HepG2 (cell line): ENCODE measurements around the gene CCDC116. TPM values are rescaled to one million over a fixed set of nuclear protein-coding genes. Genes with fewer than 3 reads are reported as not detected.

ENCODE experiments used
- ATAC-seq: fragments of 200-7000 bp; cut with Tn5 transposase; 3 replicates; pipeline ENCODE4 v1.9.1; 2020; ENCODE audit warnings: mild to moderate bottlenecking, moderate library complexity
- BruUV-seq: library from RNA; stranded (reverse); fragments of 400-500 nt; replicated peaks from 2 replicates; lab custom pipeline; 2021; lab: Mats Ljungman, UMichigan
- CTCF ChIA-PET: fragments of 300-600 bp; formaldehyde crosslinking; extraction: SDS; loops from one replicate; lab custom pipeline; 2021; ENCODE audit warnings: low total read pairs, inconsistent platforms, low intra/inter-chr PET ratio; lab: Yijun Ruan, JAX
- POLR2A ChIA-PET: fragments of 350-600 bp; sonication (Branson Sonifier 250); formaldehyde crosslinking; loops from one replicate; lab custom pipeline; 2020; ENCODE audit warnings: antibody characterized with exemption, inconsistent platforms; lab: Yijun Ruan, JAX
- DNase-seq: peaks from one replicate; pipeline ENCODE4 v3.0.0-alpha.2; 2015; ENCODE audit warnings: low spot score
- FAIRE-seq: peaks from 3 replicates; lab custom pipeline; 2011; peaks lifted over from hg19 to GRCh38; lab: Jason Lieb, UNC
- H2AFZ ChIP-seq: one replicate; pipeline ENCODE4 v1.6.1; 2011; ENCODE audit warnings: low read length, inconsistent platforms
- H3K27ac ChIP-seq: fragments of 300-600 bp; 3 replicates; pipeline ENCODE4 v1.8.0; 2011; ENCODE audit warnings: mixed run types, mild to moderate bottlenecking, mixed read lengths, low read length, inconsistent platforms; ENCODE audit not compliant: insufficient read depth; ENCODE audit errors: extremely low read length
- H3K27me3 ChIP-seq, 2 experiments: fragments of 200-600 bp in 1 of 2; 2 replicates in 1 of 2; 3 replicates in 1 of 2; pipeline versions ENCODE4 v1.6.0 to v1.8.0; 2011; ENCODE audit warnings: low read length in 2 of 2, mild to moderate bottlenecking in 2 of 2, moderate library complexity in 2 of 2, inconsistent platforms in 1 of 2; ENCODE audit not compliant: insufficient read depth in 2 of 2, control insufficient read depth in 1 of 2
- H3K36me3 ChIP-seq, 2 experiments: fragments of 200-600 bp in 1 of 2; replicated peaks in 1 of 2; 2 replicates in 1 of 2; 3 replicates in 1 of 2; pipeline versions ENCODE4 v1.5.1 to v1.8.0; 2011; ENCODE audit warnings: low read length in 2 of 2, inconsistent platforms in 1 of 2; ENCODE audit not compliant: insufficient read depth in 2 of 2, control insufficient read depth in 1 of 2
- H3K4me1 ChIP-seq: 2 replicates; pipeline ENCODE4 v1.5.1; 2012; ENCODE audit warnings: low read length, inconsistent platforms; ENCODE audit not compliant: insufficient read depth
- H3K4me2 ChIP-seq: 2 replicates; pipeline ENCODE4 v1.6.0; 2011; ENCODE audit warnings: low read depth, low read length, inconsistent platforms
- H3K4me3 ChIP-seq, 3 experiments: fragments of 200-600 bp in 1 of 3; sonication (generic), shearing (Covaris generic) in 1 of 3; replicated peaks in 1 of 3; 2 replicates each; pipeline ENCODE4 v1.5.1; 2011 to 2016; ENCODE audit warnings: low read length in 3 of 3, inconsistent platforms in 2 of 3, low read depth in 2 of 3, mild to moderate bottlenecking in 2 of 3, control low read depth in 1 of 3, mixed read lengths in 1 of 3; ENCODE audit not compliant: insufficient read depth in 1 of 3
- H3K79me2 ChIP-seq: one replicate; pipeline ENCODE4 v1.6.1; 2011; ENCODE audit warnings: low read length, inconsistent platforms; ENCODE audit not compliant: insufficient read depth
- H3K9ac ChIP-seq: 2 replicates; pipeline ENCODE4 v1.6.0; 2011; ENCODE audit warnings: mild to moderate bottlenecking, low read depth, low read length, inconsistent platforms; ENCODE audit not compliant: insufficient read depth
- H3K9me3 ChIP-seq: 2 replicates; pipeline ENCODE4 v1.5.1; 2012; ENCODE audit warnings: mild to moderate bottlenecking, low read length
- H4K20me1 ChIP-seq: 2 replicates; pipeline ENCODE4 v1.6.0; 2011; ENCODE audit warnings: inconsistent platforms, mild to moderate bottlenecking, low read length, moderate library complexity; ENCODE audit not compliant: insufficient read depth
- ELF3 ChIP-seq: IDR thresholded peaks from 2 replicates; pipeline ENCODE4 v1.6.1; 2016; ENCODE audit warnings: missing genetic modification reagents, missing compliant biosample characterization
- FOXA1 ChIP-seq, 2 experiments: fragments of 450-650 bp in 1 of 2; sonication (generic) in 1 of 2; formaldehyde crosslinking in 1 of 2; IDR thresholded peaks; 2 replicates each; pipeline versions ENCODE4 v1.4.0 to v1.6.1; 2016 to 2020; ENCODE audit warnings: missing genetic modification reagents in 1 of 2
- IRX3 ChIP-seq: sonication (generic); formaldehyde crosslinking; IDR thresholded peaks from 2 replicates; pipeline ENCODE4 v1.8.1; 2023; ENCODE audit warnings: mild to moderate bottlenecking, low read depth, missing genetic modification reagents, borderline replicate concordance
- KLF16 ChIP-seq, 2 experiments: sonication (generic) in 1 of 2; formaldehyde crosslinking in 1 of 2; IDR thresholded peaks; 2 replicates each; pipeline versions ENCODE4 v1.6.1 to v1.8.0; 2016 to 2023; ENCODE audit warnings: missing genetic modification reagents in 2 of 2, missing compliant biosample characterization in 1 of 2
- SPEN ChIP-seq: sonication (generic); formaldehyde crosslinking; IDR thresholded peaks from 2 replicates; pipeline ENCODE4 v1.5.1; 2020; ENCODE audit warnings: low read depth, mild to moderate bottlenecking, missing genetic modification reagents
- ZFYVE20 ChIP-seq: sonication (generic); formaldehyde crosslinking; IDR thresholded peaks from 2 replicates; pipeline ENCODE4 v1.8.0; 2023; ENCODE audit warnings: low read depth, mild to moderate bottlenecking, moderate library complexity, missing genetic modification reagents, borderline replicate concordance
- ZNF143 ChIP-seq: sonication (generic); formaldehyde crosslinking; IDR thresholded peaks from 2 replicates; pipeline ENCODE4 v1.4.0; 2020; ENCODE audit warnings: missing genetic modification reagents
- ZNF205 ChIP-seq: IDR thresholded peaks from 2 replicates; pipeline ENCODE4 v1.6.1; 2018; ENCODE audit warnings: missing biosample characterization, missing genetic modification reagents
- ZNF230 ChIP-seq: sonication (generic); formaldehyde crosslinking; IDR thresholded peaks from 2 replicates; pipeline ENCODE4 v1.4.0; 2020; ENCODE audit warnings: mild to moderate bottlenecking, missing genetic modification reagents
- ZNF326 ChIP-seq: sonication (generic); formaldehyde crosslinking; IDR thresholded peaks from 2 replicates; pipeline ENCODE4 v1.4.0; 2020; ENCODE audit warnings: missing genetic modification reagents, borderline replicate concordance
- ZNF329 ChIP-seq: sonication (generic); formaldehyde crosslinking; IDR thresholded peaks from 2 replicates; pipeline ENCODE4 v1.9.0; 2021; ENCODE audit warnings: low read depth, mild to moderate bottlenecking, missing genetic modification reagents
- ZNF781 ChIP-seq: sonication (generic); formaldehyde crosslinking; IDR thresholded peaks from 2 replicates; pipeline ENCODE4 v1.5.1; 2020; ENCODE audit warnings: borderline replicate concordance, mild to moderate bottlenecking, missing genetic modification reagents; ENCODE audit errors: not compliant biosample characterization
- ZSCAN30 ChIP-seq: sonication (generic); formaldehyde crosslinking; IDR thresholded peaks from 2 replicates; pipeline ENCODE4 v1.5.0; 2020; ENCODE audit warnings: mild to moderate bottlenecking, missing genetic modification reagents
- WGBS: methylation state at CpG from one replicate; pipeline ENCODE4 v1.1.6; 2017; ENCODE audit warnings: low lambda C conversion rate; 5-methylcytosine and 5-hydroxymethylcytosine counted together
- in situ Hi-C: cut with HindIII; loops from 2 replicates; pipeline ENCODE4 v1.10.0; 2017; ENCODE audit warnings: low pct_unique_long_range_greater_than_20kb; ENCODE audit not compliant: extremely low pct_ligation_motif_present
- intact Hi-C: fragments of 100-400 bp; cut with micrococcal nuclease; formaldehyde crosslinking; loops from one replicate; pipeline ENCODE4 v1.10.0; 2022; ENCODE audit not compliant: unreplicated experiment
- polyA plus RNA-seq, 8 experiments: library from polyadenylated mRNA; depleted of rRNA in 3 of 8; stranded (reverse) in 7 of 8; unstranded in 1 of 8; fragments of >200 nt; fragmentation: Illumina TruSeq in 4 of 8; extraction: Trizol in 4 of 8; gene quantifications; 2 replicates each; pipeline versions ENCODE4 v1.2.1 to v1.2.3, GENCODE V29; 2011 to 2016; ENCODE audit warnings: low read depth in 4 of 8, missing spikeins in 1 of 8, mixed read lengths in 1 of 8; ENCODE audit not compliant: insufficient read depth in 1 of 8
- total RNA-seq, 5 experiments: library from RNA; depleted of rRNA; stranded (reverse); fragments of >200 nt; fragmentation: Illumina TruSeq; extraction: Trizol; gene quantifications; 2 replicates each; pipeline ENCODE4 v1.2.3, GENCODE V29; 2016; ENCODE audit warnings: low read depth in 1 of 5
- TF ChIP-seq, protein P1 (sequence below): sonication (generic); formaldehyde crosslinking; IDR thresholded peaks from 2 replicates; pipeline ENCODE4 v1.4.0; 2020; ENCODE audit warnings: missing genetic modification reagents
- TF ChIP-seq, protein P2 (sequence below): sonication (generic); formaldehyde crosslinking; IDR thresholded peaks from 2 replicates; pipeline ENCODE4 v1.4.0; 2020; ENCODE audit warnings: mild to moderate bottlenecking, missing genetic modification reagents
- TF ChIP-seq, protein P3 (sequence below): sonication (generic); formaldehyde crosslinking; IDR thresholded peaks from 2 replicates; pipeline ENCODE4 v1.5.0; 2020; ENCODE audit warnings: missing genetic modification reagents, mild to moderate bottlenecking, borderline replicate concordance

CCDC116 gene
- total and polyA plus RNA-seq, 2 of the 13 experiments (the other 11 are each of a cell fraction or from before 2014, with no cell fraction given): 0.15 to 0.33 TPM

GRCh38 chr22:21682385-21683175, 50.0 kb downstream of the CCDC116 start:
- intact Hi-C loops: no loop called here
- ATAC-seq (no peak), DNase-seq (no peak), FAIRE-seq (no peak)
- no peak overlapping the region for H3K27ac ChIP-seq
- ChIA-PET CTCF (no interaction called here), POLR2A (no interaction called here)
- H3K9ac ChIP-seq: no peak overlapping the region
- H3K4me3 ChIP-seq: no peak overlapping the region
- no peaks in the 10 kb centered on the region for H3K9me3 ChIP-seq
- no peak for TF ChIP-seq ZSCAN30 (CRISPR knock-in tag)
- TF ChIP-seq SPEN: no peak
- no peak for TF ChIP-seq ZNF230 (CRISPR knock-in tag)
- no peak for TF ChIP-seq ZNF329 (CRISPR knock-in tag)
- no peak for TF ChIP-seq ELF3 (CRISPR knock-in tag)
- TF ChIP-seq, protein P1, sequence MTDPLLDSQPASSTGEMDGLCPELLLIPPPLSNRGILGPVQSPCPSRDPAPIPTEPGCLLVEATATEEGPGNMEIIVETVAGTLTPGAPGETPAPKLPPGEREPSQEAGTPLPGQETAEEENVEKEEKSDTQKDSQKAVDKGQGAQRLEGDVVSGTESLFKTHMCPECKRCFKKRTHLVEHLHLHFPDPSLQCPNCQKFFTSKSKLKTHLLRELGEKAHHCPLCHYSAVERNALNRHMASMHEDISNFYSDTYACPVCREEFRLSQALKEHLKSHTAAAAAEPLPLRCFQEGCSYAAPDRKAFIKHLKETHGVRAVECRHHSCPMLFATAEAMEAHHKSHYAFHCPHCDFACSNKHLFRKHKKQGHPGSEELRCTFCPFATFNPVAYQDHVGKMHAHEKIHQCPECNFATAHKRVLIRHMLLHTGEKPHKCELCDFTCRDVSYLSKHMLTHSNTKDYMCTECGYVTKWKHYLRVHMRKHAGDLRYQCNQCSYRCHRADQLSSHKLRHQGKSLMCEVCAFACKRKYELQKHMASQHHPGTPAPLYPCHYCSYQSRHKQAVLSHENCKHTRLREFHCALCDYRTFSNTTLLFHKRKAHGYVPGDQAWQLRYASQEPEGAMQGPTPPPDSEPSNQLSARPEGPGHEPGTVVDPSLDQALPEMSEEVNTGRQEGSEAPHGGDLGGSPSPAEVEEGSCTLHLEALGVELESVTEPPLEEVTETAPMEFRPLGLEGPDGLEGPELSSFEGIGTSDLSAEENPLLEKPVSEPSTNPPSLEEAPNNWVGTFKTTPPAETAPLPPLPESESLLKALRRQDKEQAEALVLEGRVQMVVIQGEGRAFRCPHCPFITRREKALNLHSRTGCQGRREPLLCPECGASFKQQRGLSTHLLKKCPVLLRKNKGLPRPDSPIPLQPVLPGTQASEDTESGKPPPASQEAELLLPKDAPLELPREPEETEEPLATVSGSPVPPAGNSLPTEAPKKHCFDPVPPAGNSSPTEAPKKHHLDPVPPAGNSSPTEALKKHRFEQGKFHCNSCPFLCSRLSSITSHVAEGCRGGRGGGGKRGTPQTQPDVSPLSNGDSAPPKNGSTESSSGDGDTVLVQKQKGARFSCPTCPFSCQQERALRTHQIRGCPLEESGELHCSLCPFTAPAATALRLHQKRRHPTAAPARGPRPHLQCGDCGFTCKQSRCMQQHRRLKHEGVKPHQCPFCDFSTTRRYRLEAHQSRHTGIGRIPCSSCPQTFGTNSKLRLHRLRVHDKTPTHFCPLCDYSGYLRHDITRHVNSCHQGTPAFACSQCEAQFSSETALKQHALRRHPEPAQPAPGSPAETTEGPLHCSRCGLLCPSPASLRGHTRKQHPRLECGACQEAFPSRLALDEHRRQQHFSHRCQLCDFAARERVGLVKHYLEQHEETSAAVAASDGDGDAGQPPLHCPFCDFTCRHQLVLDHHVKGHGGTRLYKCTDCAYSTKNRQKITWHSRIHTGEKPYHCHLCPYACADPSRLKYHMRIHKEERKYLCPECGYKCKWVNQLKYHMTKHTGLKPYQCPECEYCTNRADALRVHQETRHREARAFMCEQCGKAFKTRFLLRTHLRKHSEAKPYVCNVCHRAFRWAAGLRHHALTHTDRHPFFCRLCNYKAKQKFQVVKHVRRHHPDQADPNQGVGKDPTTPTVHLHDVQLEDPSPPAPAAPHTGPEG (CRISPR knock-in tag): no peak
- TF ChIP-seq ZNF143 (CRISPR knock-in tag): no peak
- no peak for TF ChIP-seq FOXA1 (IDR thresholded peaks at IDR 0.05)
- no peak for TF ChIP-seq FOXA1 (CRISPR knock-in tag; IDR thresholded peaks at IDR 0.05)
- no peak for TF ChIP-seq ZNF781 (CRISPR knock-in tag)
- TF ChIP-seq ZNF205 (CRISPR knock-in tag): no peak
- TF ChIP-seq IRX3 (CRISPR knock-in tag): no peak
- TF ChIP-seq, protein P2, sequence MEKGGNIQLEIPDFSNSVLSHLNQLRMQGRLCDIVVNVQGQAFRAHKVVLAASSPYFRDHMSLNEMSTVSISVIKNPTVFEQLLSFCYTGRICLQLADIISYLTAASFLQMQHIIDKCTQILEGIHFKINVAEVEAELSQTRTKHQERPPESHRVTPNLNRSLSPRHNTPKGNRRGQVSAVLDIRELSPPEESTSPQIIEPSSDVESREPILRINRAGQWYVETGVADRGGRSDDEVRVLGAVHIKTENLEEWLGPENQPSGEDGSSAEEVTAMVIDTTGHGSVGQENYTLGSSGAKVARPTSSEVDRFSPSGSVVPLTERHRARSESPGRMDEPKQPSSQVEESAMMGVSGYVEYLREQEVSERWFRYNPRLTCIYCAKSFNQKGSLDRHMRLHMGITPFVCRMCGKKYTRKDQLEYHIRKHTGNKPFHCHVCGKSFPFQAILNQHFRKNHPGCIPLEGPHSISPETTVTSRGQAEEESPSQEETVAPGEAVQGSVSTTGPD (CRISPR knock-in tag): no peak
- TF ChIP-seq KLF16 (CRISPR knock-in tag; IDR thresholded peaks at IDR 0.05): no peak
- TF ChIP-seq ZNF326: no peak
- TF ChIP-seq ZFYVE20 (CRISPR knock-in tag): no peak
- TF ChIP-seq, protein P3, sequence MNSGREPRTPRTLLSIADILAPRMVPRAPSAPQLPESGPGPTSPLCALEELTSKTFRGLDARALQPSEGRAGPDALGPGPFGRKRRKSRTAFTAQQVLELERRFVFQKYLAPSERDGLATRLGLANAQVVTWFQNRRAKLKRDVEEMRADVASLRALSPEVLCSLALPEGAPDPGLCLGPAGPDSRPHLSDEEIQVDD (CRISPR knock-in tag): no peak
- no TSS peak for BruUV-seq
- H3K27me3 ChIP-seq: no peaks in the 10 kb centered on the region; a peak in 1 of 5 replicates
- H2AFZ ChIP-seq: no peak overlapping the region
- WGBS: 100% methylated on average over 11 of the region's 20 CpGs
- in situ Hi-C loops: no loop called here
- no peaks in the 10 kb centered on the region for H3K79me2 ChIP-seq
- H3K4me2 ChIP-seq: no peak overlapping the region
- H3K4me1 ChIP-seq: peaks cover 12% of the 10 kb centered on the region
- H4K20me1 ChIP-seq: no peaks in the 10 kb centered on the region
- H3K36me3 ChIP-seq: peaks cover 24 to 63% of the 10 kb centered on the region in 2 experiments; a peak in 4 of 5 replicates
